ENCODE data around the gene SLX4IP. TPM values are rescaled to one million over a fixed set of nuclear protein-coding genes. Genes with fewer than 3 reads are reported as not detected.

Gene SLX4IP
- total and polyA plus RNA-seq, 4 donors: 1.2 to 9.5 (median 4.3) TPM

GRCh38 chr20:10647909-10648308 is 212.8 kb downstream of the SLX4IP start:
- Histone ChIP-seq H3K9me3 (ENCODE audit: control insufficient read depth in 4 of 4, insufficient read depth in 3 of 4, low read length in 3 of 4) (no peaks in the 10 kb centered on the region), H3K9ac (ENCODE audit: insufficient read depth in 1 of 2, low read length in 2 of 2) (no peak overlapping the region), H3K27me3 (ENCODE audit: control insufficient read depth in 3 of 3, insufficient read depth in 3 of 3, low read length in 2 of 3) (no peaks in the 10 kb centered on the region), H3K4me1 (ENCODE audit: control insufficient read depth in 5 of 5, insufficient read depth in 5 of 5, low read length in 5 of 5) (peaks cover 3 to 31% (median 12%) of the 10 kb centered on the region in 5 donors), H3K27ac (ENCODE audit: low read depth in 1 of 2, low read length in 1 of 2) (peak overlapping the region in 1 of 2 donors; percentile 50), H3K36me3 (ENCODE audit: control insufficient read depth in 4 of 4, insufficient read depth in 4 of 4, low read length in 4 of 4) (peaks cover 27 to 71% (median 56%) of the 10 kb centered on the region in 4 donors), H3K4me3 (no peak overlapping the region)
- DNase-seq: no peak
- WGBS, 2 donors: 88 to 94% methylated on average over 11 of the region's 11 CpGs
- no peak for TF ChIP-seq CTCF (IDR thresholded peaks at IDR 0.05; ENCODE audit: control extremely low read depth, extremely low read depth)
- ATAC-seq (ENCODE audit: insufficient read depth, low FRiP score): no peak

- Histone ChIP-seq H3K36me3 (ENCODE audit: control insufficient read depth in 4 of 4, insufficient read depth in 4 of 4, low read length in 4 of 4) (peaks cover 27 to 67% (median 52%) of the 10 kb centered on the region in 4 donors), H3K4me3 (no peak overlapping the region), H3K27ac (ENCODE audit: low read depth in 1 of 2, low read length in 1 of 2) (no peak overlapping the region), H3K9ac (ENCODE audit: insufficient read depth in 1 of 2, low read length in 2 of 2) (no peak overlapping the region), H3K27me3 (ENCODE audit: control insufficient read depth in 3 of 3, insufficient read depth in 3 of 3, low read length in 2 of 3) (no peaks in the 10 kb centered on the region), H3K4me1 (ENCODE audit: control insufficient read depth in 5 of 5, insufficient read depth in 5 of 5, low read length in 5 of 5) (peaks cover 7 to 34% (median 16%) of the 10 kb centered on the region in 5 donors), H3K9me3 (ENCODE audit: control insufficient read depth in 4 of 4, insufficient read depth in 3 of 4, low read length in 3 of 4) (no peaks in the 10 kb centered on the region)
- WGBS, 2 donors: 92 to 94% methylated on average over 8 of the region's 8 CpGs
- no peak for TF ChIP-seq CTCF (IDR thresholded peaks at IDR 0.05; ENCODE audit: control extremely low read depth, extremely low read depth)
- DNase-seq: no peak
- ATAC-seq (ENCODE audit: insufficient read depth, low FRiP score): no peak
These were observed 213.5 kb downstream of the SLX4IP start for GRCh38 chr20:10648651-10649050.

GRCh38 chr20:10649080-10649796 is 214.1 kb downstream of the SLX4IP start:
- Histone ChIP-seq H3K27ac (ENCODE audit: low read depth in 1 of 2, low read length in 1 of 2) (no peak overlapping the region), H3K36me3 (ENCODE audit: control insufficient read depth in 4 of 4, insufficient read depth in 4 of 4, low read length in 4 of 4) (peaks cover 22 to 63% (median 47%) of the 10 kb centered on the region in 4 donors), H3K4me1 (ENCODE audit: control insufficient read depth in 5 of 5, insufficient read depth in 5 of 5, low read length in 5 of 5) (peaks cover 13 to 34% (median 17%) of the 10 kb centered on the region in 5 donors), H3K27me3 (ENCODE audit: control insufficient read depth in 3 of 3, insufficient read depth in 3 of 3, low read length in 2 of 3) (no peaks in the 10 kb centered on the region), H3K4me3 (no peak overlapping the region), H3K9me3 (ENCODE audit: control insufficient read depth in 4 of 4, insufficient read depth in 3 of 4, low read length in 3 of 4) (no peaks in the 10 kb centered on the region), H3K9ac (ENCODE audit: insufficient read depth in 1 of 2, low read length in 2 of 2) (no peak overlapping the region)
- ATAC-seq (ENCODE audit: insufficient read depth, low FRiP score) (no peak), DNase-seq (no peak)
- WGBS, 2 donors: 89 to 97% methylated on average over 8 of the region's 8 CpGs
- TF ChIP-seq CTCF (IDR thresholded peaks at IDR 0.05; ENCODE audit: control extremely low read depth, extremely low read depth): no peak
